WTC11 (cell line): ENCODE data around the gene KCNJ4. TPM values are rescaled to one million over a fixed set of nuclear protein-coding genes. Genes with fewer than 3 reads are reported as not detected.

Source experiments
- ATAC-seq: fragments of 200-7000 bp; cut with Tn5 transposase; 2 replicates; pipeline ENCODE4 v1.10.0; 2021; ENCODE audit warnings: mild to moderate bottlenecking, moderate library complexity
- CTCF ChIA-PET: fragments of 300-600 bp; sonication (Branson Sonifier 250); formaldehyde crosslinking; loops from one replicate; lab custom pipeline; 2021; ENCODE audit warnings: antibody characterized with exemption; lab: Charles Lee
- POLR2A ChIA-PET: fragments of 350-600 bp; sonication (Branson Sonifier 250); formaldehyde crosslinking; loops from one replicate; lab custom pipeline; 2021; ENCODE audit warnings: antibody characterized with exemption; lab: Charles Lee
- DNase-seq: peaks from one replicate; pipeline ENCODE4 v3.0.0; 2021; ENCODE audit warnings: low spot score
- H3K27ac Mint-ChIP-seq: 2 replicates; pipeline ENCODE4 v1.8.0; 2021; ENCODE audit warnings: mixed read lengths
- H3K27me3 Mint-ChIP-seq: 2 replicates; pipeline ENCODE4 v1.8.0; 2021; ENCODE audit warnings: low read depth, mild to moderate bottlenecking, moderate library complexity, mixed read lengths
- H3K36me3 Mint-ChIP-seq: 2 replicates; pipeline ENCODE4 v1.8.0; 2021; ENCODE audit warnings: mixed read lengths
- H3K4me1 Mint-ChIP-seq: 2 replicates; pipeline ENCODE4 v1.8.0; 2022; ENCODE audit warnings: mixed read lengths
- H3K4me3 Mint-ChIP-seq: 2 replicates; pipeline ENCODE4 v1.8.0; 2021; ENCODE audit warnings: mild to moderate bottlenecking, moderate library complexity, mixed read lengths
- H3K9me3 Mint-ChIP-seq: 2 replicates; pipeline ENCODE4 v1.8.0; 2021; ENCODE audit warnings: mixed read lengths
- AFF4 ChIP-seq: sonication (generic); formaldehyde crosslinking; IDR thresholded peaks from 2 replicates; pipeline ENCODE4 v1.8.1; 2023; ENCODE audit warnings: mild to moderate bottlenecking, missing genetic modification reagents, borderline replicate concordance
- ATF6 ChIP-seq: sonication (generic); formaldehyde crosslinking; IDR thresholded peaks from 2 replicates; pipeline ENCODE4 v1.8.1; 2023; ENCODE audit warnings: mild to moderate bottlenecking, missing genetic modification reagents
- ERG ChIP-seq: fragments of 250-450 bp; sonication (Bioruptor Pico); IDR thresholded peaks from 2 replicates; pipeline ENCODE4 v1.8.0; 2021; ENCODE audit warnings: mild to moderate bottlenecking
- ETV6 ChIP-seq: sonication (generic); formaldehyde crosslinking; IDR thresholded peaks from 2 replicates; pipeline ENCODE4 v1.8.1; 2022; ENCODE audit warnings: mild to moderate bottlenecking, missing genetic modification reagents
- HMGXB4 ChIP-seq: sonication (generic); formaldehyde crosslinking; IDR thresholded peaks from 2 replicates; pipeline ENCODE4 v1.8.1; 2023; ENCODE audit warnings: mild to moderate bottlenecking, moderate library complexity, missing genetic modification reagents
- MLX ChIP-seq: sonication (generic); formaldehyde crosslinking; IDR thresholded peaks from 2 replicates; pipeline ENCODE4 v1.8.1; 2023; ENCODE audit warnings: mild to moderate bottlenecking, missing genetic modification reagents, moderate library complexity
- MYBL2 ChIP-seq: sonication (generic); formaldehyde crosslinking; IDR thresholded peaks from 2 replicates; pipeline ENCODE4 v1.8.1; 2023; ENCODE audit warnings: mild to moderate bottlenecking, moderate library complexity, missing genetic modification reagents
- NFE2L1 ChIP-seq: sonication (generic); formaldehyde crosslinking; IDR thresholded peaks from 2 replicates; pipeline ENCODE4 v1.8.1; 2023; ENCODE audit warnings: missing genetic modification reagents
- RORB ChIP-seq: fragments of 250-450 bp; sonication (Bioruptor Pico); IDR thresholded peaks from 2 replicates; pipeline ENCODE4 v1.9.0; 2021; ENCODE audit warnings: mild to moderate bottlenecking
- USF2 ChIP-seq: sonication (generic); formaldehyde crosslinking; IDR thresholded peaks from 2 replicates; pipeline ENCODE4 v1.8.1; 2023; ENCODE audit warnings: mild to moderate bottlenecking, missing genetic modification reagents, moderate library complexity
- ZBTB43 ChIP-seq: sonication (generic); formaldehyde crosslinking; IDR thresholded peaks from 2 replicates; pipeline ENCODE4 v1.8.1; 2023; ENCODE audit warnings: mild to moderate bottlenecking, missing genetic modification reagents
- ZNF138 ChIP-seq: sonication (generic); formaldehyde crosslinking; conservative IDR thresholded peaks from 2 replicates; pipeline ENCODE4 v1.8.1; 2022; ENCODE audit warnings: mild to moderate bottlenecking, moderate library complexity, missing genetic modification reagents
- ZNF396 ChIP-seq: fragments of 250-450 bp; sonication (Bioruptor Pico); IDR thresholded peaks from 2 replicates; pipeline ENCODE4 v1.8.0; 2021; ENCODE audit warnings: mild to moderate bottlenecking, moderate library complexity, borderline replicate concordance
- ZNF423 ChIP-seq: fragments of 250-450 bp; sonication (Bioruptor Pico); IDR thresholded peaks from 2 replicates; pipeline ENCODE4 v2.1.2; 2022; ENCODE audit warnings: mild to moderate bottlenecking, moderate library complexity
- ZSCAN18 ChIP-seq: fragments of 250-450 bp; sonication (Bioruptor Pico); IDR thresholded peaks from 2 replicates; pipeline ENCODE4 v2.1.2; 2022; ENCODE audit warnings: mild to moderate bottlenecking, moderate library complexity
- total RNA-seq: library from RNA; stranded (reverse); gene quantifications from 3 replicates; pipeline ENCODE4 v1.2.3, GENCODE V29; 2021

KCNJ4 gene
- total RNA-seq, 1 experiment from 2014 or later, result 3.1 TPM

GRCh38 chr22:38494498-38494897 lies 39.5 kb upstream of the KCNJ4 start:
- peak overlapping the region; percentile 54 for H3K27ac Mint-ChIP-seq
- no peak for TF ChIP-seq ETV6 (CRISPR knock-in tag)
- no peak for TF ChIP-seq ERG (CRISPR knock-in tag)
- TF ChIP-seq ATF6 (CRISPR knock-in tag), result no peak
- no peak for TF ChIP-seq USF2 (CRISPR knock-in tag)
- no peak for TF ChIP-seq AFF4 (CRISPR knock-in tag)
- TF ChIP-seq HMGXB4, result no peak
- no peak for TF ChIP-seq ZNF396 (CRISPR knock-in tag)
- no peak for TF ChIP-seq ZNF138
- TF ChIP-seq RORB (CRISPR knock-in tag), result no peak
- TF ChIP-seq ZNF423, result no peak
- no peak for TF ChIP-seq ZBTB43 (CRISPR knock-in tag)
- no peak for TF ChIP-seq MYBL2 (CRISPR knock-in tag)
- TF ChIP-seq ZSCAN18 (CRISPR knock-in tag), result no peak
- no peak for TF ChIP-seq MLX (CRISPR knock-in tag)
- no peak for TF ChIP-seq NFE2L1 (CRISPR knock-in tag)
- no peak overlapping the region for H3K4me3 Mint-ChIP-seq
- CTCF ChIA-PET, result no interaction called here
- no peaks in the 10 kb centered on the region for H3K9me3 Mint-ChIP-seq
- POLR2A ChIA-PET, result interaction anchor here (0.8 kb wide), 1 partner anchor 14 kb away, joined by 3 read pairs; no protein-coding TSS in a partner anchor
- DNase-seq (no peak), ATAC-seq (no peak)
- H3K27me3 Mint-ChIP-seq, result no peaks in the 10 kb centered on the region
- peaks cover 35% of the 10 kb centered on the region for H3K4me1 Mint-ChIP-seq
- H3K36me3 Mint-ChIP-seq, result peaks cover 94% of the 10 kb centered on the region
